Bronchial epithelial cell (primary cell): ENCODE data around the gene R3HCC1L. TPM values are rescaled to one million over a fixed set of nuclear protein-coding genes. Genes with fewer than 3 reads are reported as not detected.

Source experiments
- DNase-seq: peaks from one replicate; pipeline ENCODE4 v3.0.0-alpha.2; 2010; ENCODE audit warnings: low read depth
- FAIRE-seq: peaks from 2 replicates; lab custom pipeline; 2011; peaks lifted over from hg19 to GRCh38; lab: Jason Lieb, UNC
- H3K27me3 ChIP-seq: 2 replicates; pipeline ENCODE4 v1.5.1; 2011; ENCODE audit warnings: low read length; ENCODE audit not compliant: control insufficient read depth, insufficient read depth
- H3K36me3 ChIP-seq: 2 replicates; pipeline ENCODE4 v1.5.1; 2011; ENCODE audit warnings: low read length; ENCODE audit not compliant: control insufficient read depth, insufficient read depth
- H3K4me3 ChIP-seq: 2 replicates; pipeline ENCODE4 v1.5.1; 2011; ENCODE audit warnings: mild to moderate bottlenecking, low read depth, low read length, control low read depth
- CTCF ChIP-seq: IDR thresholded peaks from 2 replicates; pipeline ENCODE4 v1.5.1; 2011; ENCODE audit warnings: mild to moderate bottlenecking, moderate library complexity, low read length, control low read depth, inconsistent platforms; ENCODE audit not compliant: insufficient read depth, severe bottlenecking
- total RNA-seq: library from RNA; depleted of rRNA; stranded (reverse); fragments of >200 nt; gene quantifications from 2 replicates; pipeline ENCODE4 v1.2.1, GENCODE V29; 2014

R3HCC1L gene
- total RNA-seq, 1 donor from 2014 or later = 13.7 TPM

GRCh38 chr10:98242823-98243222 is 108.4 kb downstream of the R3HCC1L start:
- Histone ChIP-seq H3K36me3 (peaks cover 9% of the 10 kb centered on the region), H3K27me3 (no peaks in the 10 kb centered on the region), H3K4me3 (no peak overlapping the region)
- DNase-seq = peak; percentile 25
- no peak for FAIRE-seq
- peak; percentile 25 for TF ChIP-seq CTCF

DNA sequence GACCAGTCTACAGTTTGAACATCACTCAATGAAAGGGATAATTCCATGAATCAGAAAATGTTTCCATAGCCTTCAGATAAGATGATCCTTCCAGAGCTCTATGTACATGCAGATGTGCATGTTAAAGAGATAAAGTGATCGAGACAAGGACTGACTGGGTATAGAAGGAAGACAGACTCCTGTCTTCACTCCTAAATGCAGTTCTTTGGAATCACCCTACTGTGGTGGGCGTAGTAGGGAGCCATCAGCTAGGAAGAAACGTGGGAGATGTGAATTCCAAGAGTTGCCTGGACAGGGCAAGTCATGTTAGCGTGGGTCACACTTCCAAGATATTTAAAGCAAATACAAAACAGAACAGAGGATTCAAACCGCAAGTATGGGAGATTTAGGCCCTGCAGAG is 109.7 kb downstream of the R3HCC1L start:
- FAIRE-seq (peak; percentile 43), DNase-seq (no peak)
- TF ChIP-seq CTCF = no peak
- Histone ChIP-seq H3K36me3 (peaks cover 9% of the 10 kb centered on the region), H3K27me3 (no peaks in the 10 kb centered on the region), H3K4me3 (no peak overlapping the region)

DNA sequence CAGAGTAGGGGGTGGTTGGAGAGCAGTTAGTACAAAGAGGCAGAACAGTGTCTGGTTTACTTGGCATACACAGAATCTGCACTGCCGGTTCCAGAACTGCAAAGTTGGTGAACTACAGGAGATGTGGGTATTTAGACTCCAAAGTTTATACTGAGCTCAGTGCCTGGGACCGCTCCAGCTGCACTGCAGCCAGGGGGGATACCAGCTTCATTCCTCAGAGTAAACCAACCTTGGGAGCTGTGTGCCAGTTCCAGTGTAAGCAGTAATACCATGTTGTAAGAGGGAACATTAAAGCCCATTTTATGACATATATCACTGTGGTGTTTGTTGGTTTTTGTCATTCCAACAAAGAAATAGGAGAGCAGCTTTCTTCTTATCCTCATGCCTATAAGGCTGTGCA is 110.1 kb downstream of the R3HCC1L start:
- peaks cover 9% of the 10 kb centered on the region for H3K36me3 ChIP-seq
- FAIRE-seq = no peak
- DNase-seq = no peak
- no peaks in the 10 kb centered on the region for H3K27me3 ChIP-seq
- no peak for TF ChIP-seq CTCF
- no peak overlapping the region for H3K4me3 ChIP-seq

DNA sequence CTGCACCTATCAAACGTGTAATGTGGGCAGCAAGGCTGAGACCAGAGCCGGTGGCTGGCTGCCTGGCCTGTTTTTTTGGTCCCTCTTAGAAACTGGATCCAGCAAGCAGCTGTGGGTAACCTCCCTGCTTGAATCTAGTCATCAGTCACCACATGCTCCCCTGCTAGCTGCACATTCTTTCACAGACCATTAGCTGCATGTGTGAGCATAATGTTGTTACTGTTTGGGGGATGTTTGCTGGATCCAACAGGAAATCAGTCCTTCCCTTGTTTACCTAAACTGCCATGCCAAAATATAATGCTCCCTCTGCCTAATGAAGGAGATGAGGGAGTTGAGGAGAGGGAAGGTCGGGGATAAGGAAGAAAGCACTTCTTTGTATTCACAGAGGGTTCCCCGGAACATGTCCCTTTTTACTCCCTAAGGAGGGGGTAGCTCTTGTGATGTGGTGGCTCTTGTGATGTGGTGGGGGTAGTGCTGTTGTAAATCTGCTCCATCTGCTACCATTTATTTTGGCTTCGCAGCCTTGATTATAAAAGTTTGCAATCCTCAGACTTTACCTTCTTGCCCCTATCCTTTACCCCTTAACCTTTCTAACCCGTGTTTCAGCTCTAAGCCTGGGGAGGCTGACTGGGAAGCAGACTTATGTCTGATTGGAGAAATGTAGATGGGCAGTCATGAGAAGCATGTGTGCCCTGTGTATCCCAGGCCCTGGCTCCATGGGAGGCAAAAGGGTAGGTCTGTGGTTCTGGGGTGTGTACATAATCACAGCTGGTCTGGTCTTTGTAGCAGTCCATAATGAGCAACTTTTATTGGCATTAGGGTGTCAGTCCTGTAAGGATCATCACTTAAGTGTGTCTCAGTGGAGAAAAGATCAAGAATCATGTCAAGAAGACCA is 112.7 kb downstream of the R3HCC1L start:
- no peak for TF ChIP-seq CTCF
- FAIRE-seq (no peak), DNase-seq (no peak)
- no peak overlapping the region for H3K4me3 ChIP-seq
- H3K27me3 ChIP-seq = no peaks in the 10 kb centered on the region
- H3K36me3 ChIP-seq = peaks cover 9% of the 10 kb centered on the region

DNA sequence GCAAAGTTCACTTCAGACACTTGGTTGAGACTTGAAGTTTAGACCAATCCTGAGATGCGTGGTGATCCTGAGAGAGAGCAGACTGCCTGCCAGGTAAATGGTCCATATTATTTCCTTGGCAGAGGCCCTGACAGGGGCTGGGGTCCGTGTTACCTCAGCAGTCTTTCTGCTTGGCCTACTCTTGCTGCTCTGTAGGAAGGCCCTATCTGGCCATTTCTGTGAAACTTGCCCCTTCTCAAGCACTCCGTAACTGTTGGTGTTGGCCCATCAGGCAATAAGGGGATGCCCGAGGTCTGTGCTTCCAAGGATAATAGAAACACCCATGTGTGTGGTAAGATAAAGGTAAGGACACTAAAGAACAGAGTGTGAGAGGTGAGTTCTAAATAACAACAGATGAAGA is 113.6 kb downstream of the R3HCC1L start:
- TF ChIP-seq CTCF = no peak
- Histone ChIP-seq H3K4me3 (no peak overlapping the region), H3K27me3 (no peaks in the 10 kb centered on the region), H3K36me3 (peaks cover 9% of the 10 kb centered on the region)
- DNase-seq (no peak), FAIRE-seq (no peak)
